ENCODE results near the gene SLC35C1.

- no peak for TF ChIP-seq POLR2A (IDR thresholded peaks at IDR 0.05)
- no peak for TF ChIP-seq CTCF (IDR thresholded peaks at IDR 0.05)
Measured at GRCh38 chr11:45844822-45845578, 40.1 kb downstream of the SLC35C1 start.
